ENCODE results near the gene NHLRC1.
"Not testable (repeated sequence)": the region's sequence is repeated elsewhere in the genome, so short reads cannot be mapped to it uniquely, and the experiment has no call there.

NHLRC1 gene

GRCh38 chr6:18122128-18123093, at the start of gene NHLRC1:
Gene NHLRC1 (minus strand): TSS chr6:18122677. CDS start chr6:18122606, 71 bp downstream.
- peak; percentile 67 for DNase-seq

- DNase-seq, result no peak
Observed at GRCh38 chr6:18171871-18172270, 49.4 kb upstream of the NHLRC1 start.

DNA sequence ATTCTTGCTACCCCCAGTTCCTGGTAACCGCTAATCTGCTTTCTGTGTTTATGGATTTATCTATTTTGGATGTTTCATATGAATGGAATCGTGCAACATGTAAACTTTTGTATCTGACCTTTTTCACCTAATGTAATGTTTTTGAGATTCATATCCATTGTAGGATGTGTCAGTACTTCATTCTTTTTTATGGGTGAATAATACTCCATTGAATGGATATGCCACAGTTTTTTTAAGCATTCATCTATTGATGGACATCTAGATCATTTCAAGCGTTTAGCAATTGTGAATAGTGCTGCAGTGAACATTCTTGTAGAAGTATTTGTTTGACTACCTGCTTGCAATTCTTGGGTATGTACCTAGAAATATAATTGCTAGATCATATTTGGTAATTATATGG, 45.8 kb upstream of the NHLRC1 start:
- DNase-seq, result no peak

- no peak for DNase-seq
Observed at GRCh38 chr6:18166312-18167036, 44.0 kb upstream of the NHLRC1 start.

DNA sequence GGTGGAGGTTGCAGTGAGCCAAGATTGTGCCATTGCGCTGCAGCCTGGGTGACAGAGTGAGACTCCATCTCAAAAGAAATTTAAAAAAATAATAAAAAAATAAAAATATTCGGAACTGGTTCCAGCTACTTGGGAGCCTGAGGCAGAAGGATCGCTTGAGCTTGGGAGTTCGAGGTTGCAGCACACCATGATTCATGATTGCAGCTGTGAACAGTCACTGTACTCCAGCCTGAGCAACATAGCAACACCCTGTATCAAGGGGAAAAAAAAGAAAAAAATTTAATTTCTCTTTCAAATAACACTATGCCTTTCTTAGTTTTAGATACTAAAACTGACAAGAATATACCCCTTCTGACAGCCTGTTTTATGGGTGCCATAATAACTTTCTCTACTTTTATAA, 43.3 kb upstream of the NHLRC1 start:
- DNase-seq, result no peak

GRCh38 chr6:18162401-18162800, 39.9 kb upstream of the NHLRC1 start:
- no peak for DNase-seq

GRCh38 chr6:18161431-18161830, 39.0 kb upstream of the NHLRC1 start:
- DNase-seq, result no peak

DNA sequence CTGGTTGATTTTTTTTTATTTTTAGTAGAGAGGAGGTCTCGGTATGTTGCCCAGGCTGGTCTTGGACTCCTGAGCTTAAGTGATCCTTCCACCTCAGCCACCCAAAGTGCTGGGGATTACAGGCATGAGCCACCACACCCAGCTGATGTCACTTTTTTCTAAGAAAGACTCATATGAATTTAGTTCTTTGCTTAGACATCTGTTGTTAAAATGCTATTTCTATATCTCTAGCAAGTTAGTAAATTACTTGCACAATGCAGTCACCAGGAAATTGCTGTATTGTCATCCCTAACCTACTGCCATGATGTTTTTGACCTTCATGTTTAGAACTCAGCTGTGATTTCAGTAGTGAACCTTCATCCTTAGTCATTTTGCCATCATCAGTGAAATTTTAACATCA, 38.4 kb upstream of the NHLRC1 start:
- no peak for DNase-seq

GRCh38 chr6:18155864-18156421, 33.5 kb upstream of the NHLRC1 start:
- peak; percentile 29 for DNase-seq

GRCh38 chr6:18155150-18155863, 32.8 kb upstream of the NHLRC1 start, which contains the start of gene KDM1B:
Gene KDM1B (plus strand): TSS chr6:18155422. CDS start chr6:18159896, 4,474 bp downstream.
- DNase-seq, result peak; percentile 85

- DNase-seq, result peak; percentile 76
Observed at GRCh38 chr6:18154507-18155149, 32.2 kb upstream of the NHLRC1 start, which contains the start of gene TPMT. Gene TPMT (minus strand): TSS chr6:18155077. CDS start chr6:18149127, 5,950 bp downstream.

- DNase-seq, result no peak
Observed at GRCh38 chr6:18153311-18153703, 30.8 kb upstream of the NHLRC1 start.

DNA sequence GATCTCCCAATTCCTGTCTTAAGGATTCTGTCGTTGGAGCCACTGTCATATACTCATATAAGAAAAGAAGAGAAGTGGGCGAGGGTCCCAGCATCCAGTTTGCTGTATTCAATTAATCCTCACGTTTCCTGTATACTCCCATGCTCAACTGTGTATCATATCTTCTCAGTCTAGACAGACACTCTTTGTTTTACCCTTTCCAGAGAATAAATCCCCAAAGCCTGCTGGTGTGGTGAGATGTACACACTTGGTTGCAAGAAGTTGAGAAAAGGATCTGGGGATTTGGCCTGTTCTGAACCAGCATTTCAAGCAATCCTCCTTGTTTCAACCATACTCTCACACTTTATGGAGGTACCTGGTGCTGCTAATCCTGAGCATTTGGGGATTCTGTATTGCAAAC, 29.3 kb upstream of the NHLRC1 start:
- DNase-seq, result no peak

DNA sequence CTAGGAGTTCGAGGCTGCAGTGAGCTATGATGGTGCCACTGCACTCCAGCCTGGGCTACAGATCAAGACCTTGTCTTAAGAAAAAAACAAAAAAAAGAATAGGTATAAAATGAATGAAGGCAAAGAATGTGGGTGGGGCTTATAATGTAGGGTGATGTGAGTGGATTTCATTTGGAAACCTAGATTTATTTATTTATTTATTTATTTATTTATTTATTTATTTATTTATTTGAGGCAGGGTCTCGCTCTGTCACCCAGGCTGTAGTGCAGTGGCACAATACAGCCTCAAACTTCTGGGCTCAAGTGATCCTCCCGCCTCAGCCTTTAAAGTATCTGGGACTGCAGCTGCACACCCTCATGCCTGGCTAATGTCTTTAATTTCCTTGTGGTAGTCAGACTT, 28.9 kb upstream of the NHLRC1 start:
- DNase-seq, result not testable (repeated sequence)

DNA sequence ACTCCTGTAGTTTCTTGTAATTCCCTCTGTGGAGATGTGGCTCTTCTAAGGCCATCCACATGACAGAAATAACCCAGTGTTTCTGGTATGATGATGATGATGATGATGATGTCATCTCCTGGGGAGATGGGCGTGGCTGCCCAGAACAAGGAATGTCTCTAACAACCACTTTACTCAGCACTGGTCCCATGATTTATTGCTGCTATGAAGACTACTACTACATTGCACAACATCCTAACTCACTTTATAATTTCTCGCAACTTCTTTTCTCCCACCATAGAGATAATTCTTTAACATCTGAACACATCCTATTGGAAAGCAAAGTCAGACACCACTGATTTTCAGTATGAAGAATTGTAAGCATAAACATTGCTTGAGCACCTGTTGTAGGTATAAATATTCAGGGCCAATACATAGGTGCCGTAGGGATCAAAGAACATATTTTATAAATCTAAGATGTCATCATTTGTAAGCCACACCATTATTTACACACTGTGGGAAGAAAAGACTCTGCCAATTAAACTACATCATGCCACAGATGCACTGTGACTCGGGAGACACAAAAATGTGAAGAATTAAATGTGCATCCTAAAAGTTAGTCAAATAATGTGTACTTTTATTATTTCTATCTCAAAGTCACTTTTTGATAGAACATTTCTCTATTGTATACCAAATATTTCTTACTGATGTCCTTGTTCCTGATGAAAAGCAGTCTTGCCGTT, 26.0 kb upstream of the NHLRC1 start:
- DNase-seq, result no peak

DNA sequence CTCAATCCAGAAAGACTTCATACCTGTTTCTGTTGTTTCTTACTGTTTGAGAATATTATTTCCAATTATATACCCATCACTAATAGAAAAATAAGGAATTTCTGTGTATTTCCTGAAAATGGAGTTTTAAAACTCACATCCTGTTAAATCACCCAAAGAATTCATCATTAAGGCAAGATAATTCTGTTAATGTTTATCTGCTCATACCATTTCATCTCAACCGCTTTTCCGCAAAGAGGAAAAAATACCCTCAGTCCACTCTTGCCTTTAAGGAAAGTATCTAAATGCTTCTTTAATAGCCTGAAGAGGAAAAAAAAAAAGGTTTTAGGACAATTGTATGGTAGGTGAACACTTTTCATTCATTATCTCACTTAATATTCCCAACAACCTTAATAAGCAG, 25.1 kb upstream of the NHLRC1 start:
- no peak for DNase-seq

DNA sequence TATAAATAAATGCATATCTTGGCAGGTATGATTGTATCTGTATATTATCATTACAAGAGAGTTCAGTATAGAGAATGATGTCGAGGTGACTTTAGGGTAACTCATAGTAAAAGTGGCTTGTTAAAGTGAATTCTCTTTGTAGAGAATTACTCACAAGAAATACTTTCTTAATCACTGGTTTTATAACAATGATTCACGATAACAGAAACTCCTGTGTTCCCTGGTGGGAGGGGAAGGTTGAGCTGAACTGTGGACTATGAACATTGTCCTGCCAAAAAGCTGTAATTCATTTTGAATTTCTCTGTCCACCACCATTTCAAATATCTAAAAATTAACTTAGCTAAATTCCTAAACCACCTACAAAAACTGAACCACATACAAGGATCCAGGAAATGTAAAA, 24.7 kb upstream of the NHLRC1 start:
- no peak for DNase-seq

GRCh38 chr6:18142591-18142861, 20.0 kb upstream of the NHLRC1 start:
- DNase-seq, result no peak

GRCh38 chr6:18141805-18142590, 19.5 kb upstream of the NHLRC1 start:
- peak; percentile 72 for DNase-seq

- DNase-seq, result no peak
Observed at GRCh38 chr6:18139935-18140621, 17.6 kb upstream of the NHLRC1 start.

All from NCI-H524 treated with DMSO at 0.1 percent for 48 hours (cell line).